ENCODE results near the gene LMO4.

DNA sequence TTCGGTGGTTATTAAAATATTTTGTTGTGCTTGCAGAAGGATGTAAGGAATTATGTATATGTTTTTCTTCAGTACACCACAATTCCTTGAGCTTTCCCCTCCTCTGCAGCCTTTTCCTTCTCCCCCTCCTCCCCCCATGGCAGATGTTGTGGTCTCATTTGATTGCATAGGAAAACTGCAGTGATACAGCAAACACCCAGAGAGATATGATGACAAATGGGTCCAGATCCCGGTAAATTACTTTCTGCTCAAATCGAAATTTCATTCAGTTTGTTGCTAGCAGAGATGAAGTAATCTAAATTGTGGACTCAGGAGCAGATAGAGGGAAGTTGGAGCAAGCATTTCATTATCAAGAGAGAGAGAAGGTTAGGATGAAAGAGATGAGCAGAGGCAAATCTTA, 9.9 kb downstream of the LMO4 start:
- TF ChIP-seq, protein P1, sequence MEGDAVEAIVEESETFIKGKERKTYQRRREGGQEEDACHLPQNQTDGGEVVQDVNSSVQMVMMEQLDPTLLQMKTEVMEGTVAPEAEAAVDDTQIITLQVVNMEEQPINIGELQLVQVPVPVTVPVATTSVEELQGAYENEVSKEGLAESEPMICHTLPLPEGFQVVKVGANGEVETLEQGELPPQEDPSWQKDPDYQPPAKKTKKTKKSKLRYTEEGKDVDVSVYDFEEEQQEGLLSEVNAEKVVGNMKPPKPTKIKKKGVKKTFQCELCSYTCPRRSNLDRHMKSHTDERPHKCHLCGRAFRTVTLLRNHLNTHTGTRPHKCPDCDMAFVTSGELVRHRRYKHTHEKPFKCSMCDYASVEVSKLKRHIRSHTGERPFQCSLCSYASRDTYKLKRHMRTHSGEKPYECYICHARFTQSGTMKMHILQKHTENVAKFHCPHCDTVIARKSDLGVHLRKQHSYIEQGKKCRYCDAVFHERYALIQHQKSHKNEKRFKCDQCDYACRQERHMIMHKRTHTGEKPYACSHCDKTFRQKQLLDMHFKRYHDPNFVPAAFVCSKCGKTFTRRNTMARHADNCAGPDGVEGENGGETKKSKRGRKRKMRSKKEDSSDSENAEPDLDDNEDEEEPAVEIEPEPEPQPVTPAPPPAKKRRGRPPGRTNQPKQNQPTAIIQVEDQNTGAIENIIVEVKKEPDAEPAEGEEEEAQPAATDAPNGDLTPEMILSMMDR (IDR thresholded peaks at IDR 0.05), result no peak
- no peak for TF ChIP-seq POLR2A (IDR thresholded peaks at IDR 0.05)

All from vagina (tissue), 2 donors.